ENCODE measurements around the gene PHLDB2.

PHLDB2 gene

DNA sequence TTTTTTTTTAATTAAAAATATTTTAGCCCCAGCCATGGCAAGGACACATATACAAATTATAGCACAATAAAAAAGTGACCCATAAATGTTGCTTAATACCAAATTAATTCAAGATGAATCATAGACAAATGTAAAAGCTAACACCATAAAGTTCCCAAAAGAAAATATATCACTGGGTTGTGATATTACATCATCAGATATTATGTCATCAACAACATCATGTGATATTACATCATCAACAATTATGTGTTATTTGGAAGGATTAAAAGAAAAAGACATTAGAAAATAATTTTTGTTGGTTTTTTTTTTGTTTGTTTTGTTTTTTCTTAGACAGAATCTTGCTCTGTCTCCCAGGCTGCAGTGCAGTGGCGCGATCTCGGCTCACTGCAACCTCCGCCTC lies 85.3 kb downstream of the PHLDB2 start:
- TF ChIP-seq, protein P1, sequence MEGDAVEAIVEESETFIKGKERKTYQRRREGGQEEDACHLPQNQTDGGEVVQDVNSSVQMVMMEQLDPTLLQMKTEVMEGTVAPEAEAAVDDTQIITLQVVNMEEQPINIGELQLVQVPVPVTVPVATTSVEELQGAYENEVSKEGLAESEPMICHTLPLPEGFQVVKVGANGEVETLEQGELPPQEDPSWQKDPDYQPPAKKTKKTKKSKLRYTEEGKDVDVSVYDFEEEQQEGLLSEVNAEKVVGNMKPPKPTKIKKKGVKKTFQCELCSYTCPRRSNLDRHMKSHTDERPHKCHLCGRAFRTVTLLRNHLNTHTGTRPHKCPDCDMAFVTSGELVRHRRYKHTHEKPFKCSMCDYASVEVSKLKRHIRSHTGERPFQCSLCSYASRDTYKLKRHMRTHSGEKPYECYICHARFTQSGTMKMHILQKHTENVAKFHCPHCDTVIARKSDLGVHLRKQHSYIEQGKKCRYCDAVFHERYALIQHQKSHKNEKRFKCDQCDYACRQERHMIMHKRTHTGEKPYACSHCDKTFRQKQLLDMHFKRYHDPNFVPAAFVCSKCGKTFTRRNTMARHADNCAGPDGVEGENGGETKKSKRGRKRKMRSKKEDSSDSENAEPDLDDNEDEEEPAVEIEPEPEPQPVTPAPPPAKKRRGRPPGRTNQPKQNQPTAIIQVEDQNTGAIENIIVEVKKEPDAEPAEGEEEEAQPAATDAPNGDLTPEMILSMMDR (IDR thresholded peaks at IDR 0.05; ENCODE audit: low read depth, low read length) = no peak
- H3K4me3 ChIP-seq (ENCODE audit: low read depth, low read length) = no peak overlapping the region

DNA sequence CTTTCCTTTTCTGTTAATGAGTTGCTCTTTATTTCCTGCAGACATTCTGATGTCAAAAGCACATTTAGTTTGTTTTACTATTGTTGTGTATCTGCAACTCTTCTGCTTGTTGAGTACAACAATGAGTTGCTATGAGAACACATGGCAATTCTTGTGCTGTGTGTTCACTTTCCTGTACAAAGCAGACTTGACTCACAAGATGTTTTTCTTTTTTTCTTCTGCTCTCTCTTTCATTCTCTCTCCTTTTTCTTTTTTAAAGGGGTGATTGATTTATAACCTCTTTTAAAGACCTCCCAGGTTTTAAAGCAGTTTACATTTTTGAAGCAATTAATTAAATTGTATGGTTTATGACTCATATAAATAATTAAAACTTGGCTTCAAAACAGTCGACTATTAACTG lies 88.2 kb downstream of the PHLDB2 start:
- TF ChIP-seq, protein P1 (IDR thresholded peaks at IDR 0.05; ENCODE audit: low read depth, low read length) = no peak
- H3K4me3 ChIP-seq (ENCODE audit: low read depth, low read length) = no peak overlapping the region

DNA sequence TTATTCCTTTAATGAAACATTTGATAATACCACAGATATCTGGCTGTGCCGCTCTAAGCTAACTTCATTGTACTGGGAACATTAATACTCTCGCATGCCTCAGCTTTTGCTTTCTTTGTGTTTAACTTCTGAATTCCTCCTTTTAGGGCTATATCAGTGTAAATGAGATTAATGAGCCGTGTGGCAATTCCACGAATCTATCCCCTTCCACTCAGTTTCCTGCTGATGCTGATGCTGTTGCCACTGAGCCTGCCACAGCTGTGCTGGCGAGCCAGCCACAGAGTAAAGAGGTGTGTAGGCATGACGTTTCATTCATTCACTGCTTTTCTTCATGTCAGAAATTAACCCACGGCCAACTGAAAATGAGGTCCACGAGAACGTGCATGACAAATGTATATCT lies 89.7 kb downstream of the PHLDB2 start:
- no peak overlapping the region for H3K4me3 ChIP-seq (ENCODE audit: low read depth, low read length)
- TF ChIP-seq, protein P1 (IDR thresholded peaks at IDR 0.05; ENCODE audit: low read depth, low read length) = no peak

DNA sequence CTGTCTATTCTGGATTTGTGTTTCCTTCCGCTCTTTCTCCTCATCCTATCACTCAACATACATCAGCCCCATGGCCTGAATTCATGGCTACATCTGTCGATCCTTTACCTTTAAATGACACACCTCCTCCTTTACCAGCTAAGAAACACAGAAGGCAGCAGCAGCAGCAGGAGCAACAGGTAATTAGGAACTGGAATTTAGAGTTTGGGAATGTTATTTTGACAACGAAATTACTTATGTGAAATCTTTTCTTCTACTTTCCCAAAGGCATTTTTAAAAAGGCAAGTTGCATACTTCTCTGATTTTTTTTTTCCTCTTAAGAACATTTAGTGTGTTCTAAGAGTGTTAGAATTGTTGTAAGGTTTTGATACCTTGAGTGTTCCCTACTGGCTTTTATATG lies 90.6 kb downstream of the PHLDB2 start:
- H3K4me3 ChIP-seq (ENCODE audit: low read depth, low read length) = no peak overlapping the region
- TF ChIP-seq, protein P1 (IDR thresholded peaks at IDR 0.05; ENCODE audit: low read depth, low read length) = no peak

DNA sequence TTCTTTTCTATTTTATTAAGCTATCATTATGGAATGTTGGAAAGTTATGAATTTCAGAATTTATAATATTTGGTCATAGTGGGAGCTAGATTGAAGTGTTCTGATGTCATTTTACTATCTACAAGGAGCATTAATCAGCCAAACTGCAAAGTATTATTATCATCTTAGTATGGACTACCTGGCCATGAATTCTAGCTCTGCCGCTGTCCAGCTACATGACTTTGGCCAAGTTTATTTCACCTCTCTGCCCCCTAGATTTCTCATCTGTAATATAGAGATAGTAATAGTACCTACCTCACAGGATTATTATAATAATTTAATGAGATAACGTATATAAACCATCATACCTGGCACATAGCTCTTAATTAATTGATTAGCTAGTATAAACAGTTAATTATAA lies 92.0 kb downstream of the PHLDB2 start:
- TF ChIP-seq, protein P1 (IDR thresholded peaks at IDR 0.05; ENCODE audit: low read depth, low read length) = no peak
- no peak overlapping the region for H3K4me3 ChIP-seq (ENCODE audit: low read depth, low read length)

DNA sequence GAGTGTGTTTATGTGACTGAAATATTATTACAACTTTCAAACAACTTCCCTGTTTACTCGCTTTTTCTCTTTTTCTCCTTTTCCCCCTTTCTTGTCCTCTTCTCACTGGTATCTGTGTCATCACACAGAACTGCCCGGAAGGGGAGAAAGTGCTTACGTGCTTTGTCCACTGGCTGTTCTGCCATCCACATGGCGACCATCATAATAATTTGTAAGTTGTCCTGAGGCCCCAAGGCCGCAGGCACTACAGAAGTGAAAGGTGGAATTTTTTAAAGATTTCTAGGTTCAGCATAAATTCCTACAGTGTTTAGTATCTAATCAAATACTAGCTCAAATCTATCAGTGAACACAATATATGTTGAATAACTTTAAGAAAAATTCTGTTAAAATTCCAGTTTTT lies 93.0 kb downstream of the PHLDB2 start:
- TF ChIP-seq, protein P1 (IDR thresholded peaks at IDR 0.05; ENCODE audit: low read depth, low read length) = no peak

DNA sequence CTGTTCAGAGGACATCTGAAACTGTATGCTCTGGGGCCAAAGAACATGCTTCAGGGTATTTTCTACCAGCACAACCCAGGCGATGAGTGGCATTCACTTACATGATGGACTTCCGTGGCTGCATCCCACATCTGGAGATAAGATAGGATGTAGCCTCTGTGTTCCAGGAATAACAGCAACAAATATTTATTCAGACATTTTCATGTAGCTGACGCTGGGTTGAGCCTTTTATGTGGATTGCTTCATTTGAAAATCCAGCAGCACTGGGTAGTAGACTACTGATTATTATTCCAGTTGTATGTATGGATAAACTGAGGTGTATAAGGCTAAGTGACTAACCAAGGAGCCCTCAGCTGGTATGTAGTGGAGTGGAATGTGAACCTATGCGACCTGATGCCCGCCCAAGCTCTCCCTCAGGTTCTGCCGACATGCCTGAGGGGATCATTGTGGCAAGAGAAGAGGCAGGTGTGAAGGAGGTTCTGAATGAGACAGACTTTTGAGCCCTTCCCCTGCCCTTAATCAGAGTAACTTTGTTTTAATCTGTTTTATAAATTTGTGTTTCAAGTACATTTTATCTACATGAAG lies 93.9 kb downstream of the PHLDB2 start:
- H3K4me3 ChIP-seq (ENCODE audit: low read depth, low read length) = no peak overlapping the region
- TF ChIP-seq, protein P1 (IDR thresholded peaks at IDR 0.05; ENCODE audit: low read depth, low read length) = no peak

More for the DNA sequence above, 93.0 kb downstream of the PHLDB2 start:
- H3K4me3 ChIP-seq (ENCODE audit: low read depth, low read length) = no peak overlapping the region

Data from WI38 (cell line).